HEK293T (cell line): Measurements from ENCODE around the gene COL1A2.

Experiments
- CTCF ChIA-PET: fragments of 350-600 bp; formaldehyde crosslinking; extraction: SDS; loops from one replicate; lab custom pipeline; 2021; ENCODE audit warnings: antibody characterized with exemption, inconsistent platforms; lab: Yijun Ruan, JAX
- POLR2A ChIA-PET: fragments of 350-600 bp; formaldehyde crosslinking; extraction: SDS; loops from one replicate; lab custom pipeline; 2020; ENCODE audit warnings: antibody characterized with exemption, inconsistent platforms; lab: Yijun Ruan, JAX
- DNase-seq: peaks from one replicate; pipeline ENCODE4 v3.0.0; 2012; ENCODE audit warnings: mixed read lengths; ENCODE audit errors: extremely low spot score
- ARNT ChIP-seq: fragments of 450-650 bp; IDR thresholded peaks from 2 replicates; pipeline ENCODE4 v1.6.1; 2017; ENCODE audit warnings: mild to moderate bottlenecking
- BHLHE40 ChIP-seq: fragments of 450-650 bp; IDR thresholded peaks from 2 replicates; pipeline ENCODE4 v1.6.1; 2016; ENCODE audit warnings: mild to moderate bottlenecking, moderate library complexity, borderline replicate concordance
- CTBP1 ChIP-seq: fragments of 450-650 bp; IDR thresholded peaks from 2 replicates; pipeline ENCODE4 v1.6.1; 2016; ENCODE audit warnings: borderline replicate concordance
- ELF4 ChIP-seq: fragments of 450-650 bp; IDR thresholded peaks from 2 replicates; pipeline ENCODE4 v1.6.1; 2017; ENCODE audit warnings: antibody characterized with exemption
- FOXA1 ChIP-seq: fragments of 450-650 bp; IDR thresholded peaks from 2 replicates; pipeline ENCODE4 v1.6.1; 2016; ENCODE audit warnings: mild to moderate bottlenecking
- FOXK2 ChIP-seq: fragments of 450-650 bp; IDR thresholded peaks from 2 replicates; pipeline ENCODE4 v1.6.1; 2016; ENCODE audit warnings: mild to moderate bottlenecking
- FOXM1 ChIP-seq: fragments of 450-650 bp; IDR thresholded peaks from 2 replicates; pipeline ENCODE4 v1.6.1; 2017; ENCODE audit warnings: mild to moderate bottlenecking, borderline replicate concordance
- HDGF ChIP-seq: fragments of 450-650 bp; IDR thresholded peaks from 2 replicates; pipeline ENCODE4 v1.6.1; 2017; ENCODE audit warnings: antibody characterized with exemption, borderline replicate concordance
- L3MBTL2 ChIP-seq: fragments of 450-650 bp; conservative IDR thresholded peaks from 2 replicates; pipeline ENCODE4 v1.6.1; 2016; ENCODE audit warnings: mild to moderate bottlenecking
- LEF1 ChIP-seq: fragments of 450-650 bp; IDR thresholded peaks from 2 replicates; pipeline ENCODE4 v1.6.1; 2017; ENCODE audit warnings: mild to moderate bottlenecking, borderline replicate concordance
- NFRKB ChIP-seq: fragments of 450-650 bp; IDR thresholded peaks from 2 replicates; pipeline ENCODE4 v1.6.1; 2016; ENCODE audit warnings: mild to moderate bottlenecking, moderate library complexity
- PKNOX1 ChIP-seq: fragments of 450-650 bp; IDR thresholded peaks from 2 replicates; pipeline ENCODE4 v1.6.1; 2016
- SP1 ChIP-seq: fragments of 450-650 bp; IDR thresholded peaks from 2 replicates; pipeline ENCODE4 v1.6.1; 2017
- SUZ12 ChIP-seq: fragments of 450-650 bp; IDR thresholded peaks from 2 replicates; pipeline ENCODE4 v1.6.1; 2016; ENCODE audit warnings: mild to moderate bottlenecking
- TARDBP ChIP-seq: fragments of 450-650 bp; IDR thresholded peaks from 2 replicates; pipeline ENCODE4 v1.6.1; 2016
- ZNF384 ChIP-seq: fragments of 450-650 bp; IDR thresholded peaks from 2 replicates; pipeline ENCODE4 v1.6.1; 2016

COL1A2 gene

GRCh38 chr7:94418851-94419250, 24.2 kb downstream of the COL1A2 start:
- no peak for DNase-seq
- TF ChIP-seq SUZ12, result no peak
- no peak for TF ChIP-seq LEF1
- no peak for TF ChIP-seq L3MBTL2
- no peak for TF ChIP-seq BHLHE40
- no peak for TF ChIP-seq HDGF
- TF ChIP-seq TARDBP, result no peak
- no peak for TF ChIP-seq ZNF384
- no peak for TF ChIP-seq FOXA1
- no peak for TF ChIP-seq ARNT
- TF ChIP-seq NFRKB, result no peak
- CTCF ChIA-PET, result no interaction called here
- POLR2A ChIA-PET, result no interaction called here

- POLR2A ChIA-PET, result no interaction called here
- no peak for DNase-seq
- TF ChIP-seq BHLHE40 (no peak), LEF1 (no peak), FOXK2 (no peak), FOXA1 (no peak), ELF4 (no peak)
- CTCF ChIA-PET, result no interaction called here
These were observed 25.6 kb downstream of the COL1A2 start for GRCh38 chr7:94420328-94420727.

GRCh38 chr7:94421681-94422080, 27.0 kb downstream of the COL1A2 start:
- DNase-seq, result no peak
- TF ChIP-seq LEF1, result no peak
- no peak for TF ChIP-seq CTBP1
- no peak for TF ChIP-seq TARDBP
- TF ChIP-seq FOXA1, result no peak
- TF ChIP-seq HDGF, result no peak
- TF ChIP-seq SP1, result no peak
- TF ChIP-seq PKNOX1, result no peak
- no peak for TF ChIP-seq L3MBTL2
- ChIA-PET CTCF (no interaction called here), POLR2A (no interaction called here)

- CTCF ChIA-PET, result no interaction called here
- no peak for DNase-seq
- TF ChIP-seq SP1 (no peak), ZNF384 (no peak), LEF1 (no peak), SUZ12 (no peak), NFRKB (no peak), ARNT (no peak), FOXK2 (no peak), PKNOX1 (no peak), HDGF (no peak), CTBP1 (no peak), FOXM1 (no peak), FOXA1 (no peak), ELF4 (no peak), BHLHE40 (no peak), TARDBP (no peak), L3MBTL2 (no peak)
- POLR2A ChIA-PET, result no interaction called here
These were observed 27.4 kb downstream of the COL1A2 start for GRCh38 chr7:94422136-94422535.

- POLR2A ChIA-PET, result no interaction called here
- DNase-seq, result no peak
- CTCF ChIA-PET, result no interaction called here
- TF ChIP-seq TARDBP (no peak), ARNT (no peak), ELF4 (no peak), FOXA1 (no peak), HDGF (no peak), LEF1 (no peak), ZNF384 (no peak), L3MBTL2 (no peak), FOXK2 (no peak)
These were observed 28.2 kb downstream of the COL1A2 start for GRCh38 chr7:94422827-94423460.

- DNase-seq, result no peak
- ChIA-PET CTCF (no interaction called here), POLR2A (no interaction called here)
- no peak for TF ChIP-seq BHLHE40
- no peak for TF ChIP-seq SUZ12
- TF ChIP-seq LEF1, result no peak
- TF ChIP-seq PKNOX1, result no peak
- TF ChIP-seq FOXA1, result no peak
- TF ChIP-seq ZNF384, result no peak
- TF ChIP-seq ARNT, result no peak
- no peak for TF ChIP-seq NFRKB
- no peak for TF ChIP-seq FOXK2
- TF ChIP-seq FOXM1, result no peak
- TF ChIP-seq CTBP1, result no peak
- no peak for TF ChIP-seq L3MBTL2
- TF ChIP-seq SP1, result no peak
- TF ChIP-seq HDGF, result no peak
- no peak for TF ChIP-seq TARDBP
- TF ChIP-seq ELF4, result no peak
These were observed 29.4 kb downstream of the COL1A2 start for GRCh38 chr7:94423863-94424735.
